ENCODE measurements around the gene EMC1. TPM values are rescaled to one million over a fixed set of nuclear protein-coding genes. Genes with fewer than 3 reads are reported as not detected.
"Not testable (repeated sequence)": the region's sequence is repeated elsewhere in the genome, so short reads cannot be mapped to it uniquely, and the experiment has no call there.

EMC1 gene
- total RNA-seq, 1 donor from 2014 or later: 75.0 TPM

- DNase-seq (ENCODE audit: low spot score in 2 of 2) (no peak), FAIRE-seq (no peak)
These were observed 31.1 kb downstream of the EMC1 start for GRCh38 chr1:19220080-19220846.

GRCh38 chr1:19219451-19219850, 31.9 kb downstream of the EMC1 start:
- no peak for FAIRE-seq

GRCh38 chr1:19216585-19216984, 34.7 kb downstream of the EMC1 start:
- not testable (repeated sequence) for DNase-seq (ENCODE audit: low spot score in 2 of 2); FAIRE-seq

More at GRCh38 chr1:19219451-19219850, 31.9 kb downstream of the EMC1 start:
- no peak for DNase-seq (ENCODE audit: low spot score in 2 of 2)

GRCh38 chr1:19213580-19213979, 37.7 kb downstream of the EMC1 start:
- DNase-seq (ENCODE audit: low spot score in 2 of 2) (no peak), FAIRE-seq (no peak)

GRCh38 chr1:19212167-19212566, 39.2 kb downstream of the EMC1 start:
- no peak for FAIRE-seq
- no peak for DNase-seq (ENCODE audit: low spot score in 2 of 2)

- no peak for FAIRE-seq
- no peak for DNase-seq (ENCODE audit: low spot score in 2 of 2)
These were observed 40.4 kb downstream of the EMC1 start for GRCh38 chr1:19210772-19211549.

- FAIRE-seq (no peak), DNase-seq (ENCODE audit: low spot score in 2 of 2) (peak; percentile 92 to 94)
These were observed 41.1 kb downstream of the EMC1 start, which contains the start of gene UBR4 for GRCh38 chr1:19209990-19210771. UBR4 (minus strand) TSS chr1:19210266; CDS start chr1:19210248, 18 bp downstream.

- FAIRE-seq (no peak), DNase-seq (ENCODE audit: low spot score in 2 of 2) (no peak)
These were observed 41.8 kb downstream of the EMC1 start for GRCh38 chr1:19209439-19209989.

GRCh38 chr1:19208710-19209438, 42.5 kb downstream of the EMC1 start:
- FAIRE-seq: no peak
- DNase-seq (ENCODE audit: low spot score in 2 of 2): no peak

- DNase-seq (ENCODE audit: low spot score in 2 of 2): no peak
- no peak for FAIRE-seq
These were observed 44.4 kb downstream of the EMC1 start for GRCh38 chr1:19206947-19207346.

- no peak for DNase-seq (ENCODE audit: low spot score in 2 of 2)
- no peak for FAIRE-seq
These were observed 45.5 kb downstream of the EMC1 start for GRCh38 chr1:19205845-19206244.

GRCh38 chr1:19205403-19205802, 45.9 kb downstream of the EMC1 start:
- FAIRE-seq: no peak

GRCh38 chr1:19204446-19205266, 46.7 kb downstream of the EMC1 start:
- DNase-seq (ENCODE audit: low spot score in 2 of 2) (no peak), FAIRE-seq (no peak)

More at GRCh38 chr1:19205403-19205802, 45.9 kb downstream of the EMC1 start:
- DNase-seq (ENCODE audit: low spot score in 2 of 2): no peak

GRCh38 chr1:19203440-19203839, 47.9 kb downstream of the EMC1 start:
- FAIRE-seq (no peak), DNase-seq (ENCODE audit: low spot score in 2 of 2) (no peak)

GRCh38 chr1:19202396-19202795, 48.9 kb downstream of the EMC1 start:
- FAIRE-seq (no peak), DNase-seq (ENCODE audit: low spot score in 2 of 2) (no peak)

GRCh38 chr1:19199969-19200604, 51.2 kb downstream of the EMC1 start:
- no peak for FAIRE-seq

GRCh38 chr1:19199329-19199968, 51.9 kb downstream of the EMC1 start:
- DNase-seq (ENCODE audit: low spot score in 2 of 2) (no peak), FAIRE-seq (no peak)

More at GRCh38 chr1:19199969-19200604, 51.2 kb downstream of the EMC1 start:
- no peak for DNase-seq (ENCODE audit: low spot score in 2 of 2)

- FAIRE-seq (no peak), DNase-seq (ENCODE audit: low spot score in 2 of 2) (no peak)
These were observed 52.5 kb downstream of the EMC1 start for GRCh38 chr1:19198820-19199219.
